ENCODE data around the gene IL17REL.

IL17REL gene

DNA sequence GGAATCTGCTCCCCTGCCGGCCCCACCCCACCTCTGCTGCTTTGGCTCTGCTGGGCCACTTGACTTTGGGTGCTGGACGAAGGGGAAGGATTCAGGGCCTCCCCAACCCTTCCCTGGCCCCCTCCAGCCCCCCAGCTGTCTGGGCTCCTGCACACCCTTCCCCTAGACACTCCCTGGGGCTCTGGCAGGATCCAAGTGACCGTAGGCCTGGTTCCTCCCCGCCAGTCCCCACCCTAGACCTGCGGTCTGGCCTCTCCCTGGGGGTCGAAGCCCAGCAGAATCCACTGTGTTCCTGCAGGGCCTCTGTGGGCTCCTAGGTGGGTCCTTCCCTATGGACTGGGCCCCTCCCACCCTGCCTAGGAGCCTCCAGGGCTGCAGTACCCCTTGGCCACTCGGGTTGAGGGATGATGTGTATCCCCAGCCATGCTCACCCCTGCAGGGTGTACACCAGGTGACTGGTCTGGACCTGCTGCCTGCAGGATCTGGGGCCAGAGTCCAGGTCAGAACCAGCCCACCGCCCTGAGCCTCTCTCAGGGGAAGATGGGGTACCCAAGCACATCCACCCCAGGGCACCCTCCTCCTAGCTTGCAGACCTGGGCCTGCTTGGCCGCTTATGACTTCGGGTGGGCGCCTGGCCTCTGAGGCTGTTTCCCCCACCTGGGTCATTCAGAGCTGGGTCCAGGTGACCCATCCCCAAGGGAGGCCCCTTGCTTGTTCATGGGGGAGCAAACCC, 46.4 kb downstream of the IL17REL start:
- DNase-seq = peak; percentile 39

DNA sequence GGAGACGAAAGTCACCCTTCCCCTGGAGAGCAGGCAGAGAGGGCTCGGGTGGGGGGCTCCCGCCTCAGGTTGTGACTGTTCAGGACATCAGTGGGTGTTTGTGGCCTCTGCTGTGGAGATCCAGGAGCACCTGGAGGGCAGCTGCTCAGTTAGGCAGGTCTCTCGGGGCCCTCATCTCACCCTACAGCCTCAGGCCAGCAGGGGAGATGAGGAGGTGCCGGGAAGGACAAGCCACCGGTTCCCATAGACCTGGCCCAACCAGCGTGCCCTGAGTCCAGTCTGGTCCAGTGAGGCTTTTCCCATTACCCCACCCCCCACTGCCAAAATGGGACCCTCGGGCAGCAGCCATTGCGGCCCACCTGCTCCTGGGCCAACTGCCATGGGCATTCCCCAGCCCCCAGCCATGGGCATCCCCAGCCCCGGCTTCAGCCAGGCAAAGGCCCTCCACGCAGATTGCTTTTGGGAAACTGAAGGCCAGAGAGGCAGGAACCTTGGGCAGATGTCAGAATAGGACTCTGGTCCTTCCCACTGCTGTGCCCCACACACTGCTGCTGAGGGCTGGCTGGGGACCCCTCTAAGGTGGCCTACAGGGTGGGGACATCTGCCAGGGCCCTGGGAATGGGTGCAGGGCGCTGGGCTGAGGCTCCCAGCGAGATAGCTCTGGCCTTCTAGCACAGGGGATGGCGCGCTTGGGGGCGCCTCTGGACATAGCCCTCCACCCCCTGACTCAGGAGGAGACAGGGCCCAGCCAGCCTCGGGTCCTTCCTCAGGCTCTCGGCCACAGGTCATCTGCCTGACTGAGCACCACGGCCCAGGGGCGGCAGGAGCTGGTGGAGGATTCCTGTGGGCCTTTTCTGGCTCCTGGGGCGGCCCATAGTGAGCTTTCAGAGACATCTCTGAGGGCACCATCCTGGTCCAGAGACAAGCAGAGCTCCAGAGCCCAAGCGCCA, 47.2 kb downstream of the IL17REL start:
- DNase-seq = peak; percentile 38

DNA sequence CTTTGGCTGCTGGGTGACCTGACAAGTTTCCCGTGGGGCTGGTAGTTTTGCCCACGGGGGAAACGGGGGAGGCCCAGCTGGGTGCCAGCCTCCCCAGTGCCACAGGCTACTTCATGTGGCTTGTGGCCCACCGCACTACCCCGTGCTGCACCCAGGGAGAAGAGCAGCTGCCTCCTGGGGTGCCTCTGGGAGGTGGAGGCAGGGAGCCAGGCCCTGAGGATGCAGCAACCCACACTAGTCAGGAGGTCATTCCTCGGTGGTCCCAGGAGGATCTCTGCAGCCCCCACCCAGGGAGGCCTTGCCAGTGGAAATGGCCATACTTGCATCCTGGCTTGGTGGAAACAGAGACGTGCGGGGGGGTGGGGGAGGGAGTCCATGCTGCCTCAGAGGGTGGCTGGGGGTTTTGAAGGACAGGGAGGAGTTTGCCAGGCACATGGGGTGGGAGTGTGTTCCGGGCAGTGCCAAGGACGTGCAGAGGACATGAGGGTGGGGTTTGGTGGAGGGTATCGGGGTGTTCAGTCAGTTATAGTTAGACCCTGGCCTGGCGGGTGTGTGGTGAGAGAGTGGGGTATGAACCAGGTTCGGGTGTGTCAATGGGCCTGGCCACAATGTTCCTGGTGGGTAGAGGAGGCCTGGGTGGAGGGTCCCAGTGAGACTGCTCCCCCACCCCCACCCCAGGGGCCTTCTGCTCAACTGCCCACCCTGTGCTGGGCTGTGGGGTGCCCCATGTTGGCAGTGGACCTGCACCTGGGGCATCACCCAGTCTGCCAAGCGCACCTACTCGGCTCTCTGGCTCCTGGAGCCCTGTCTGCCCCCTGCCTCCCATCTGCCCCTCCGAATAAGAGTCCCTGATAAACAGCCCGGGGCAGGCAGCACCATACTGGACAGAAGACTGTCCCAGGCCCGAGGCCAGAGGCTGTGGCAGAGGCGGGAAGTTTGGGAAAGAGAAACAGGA, 48.2 kb downstream of the IL17REL start:
- peak; percentile 37 for DNase-seq

DNA sequence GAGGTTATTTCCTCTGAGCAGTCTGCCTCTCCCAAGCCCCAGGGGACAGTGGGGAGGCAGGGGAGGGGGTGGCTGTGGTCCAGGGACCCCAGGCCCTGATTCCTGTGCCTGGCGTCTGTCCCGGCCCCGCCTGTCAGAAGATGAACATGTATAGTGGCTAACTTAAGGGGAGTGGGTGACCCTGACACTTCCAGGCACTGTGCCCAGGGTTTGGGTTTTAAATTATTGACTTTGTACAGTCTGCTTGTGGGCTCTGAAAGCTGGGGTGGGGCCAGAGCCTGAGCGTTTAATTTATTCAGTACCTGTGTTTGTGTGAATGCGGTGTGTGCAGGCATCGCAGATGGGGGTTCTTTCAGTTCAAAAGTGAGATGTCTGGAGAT, 48.9 kb downstream of the IL17REL start:
- no peak for DNase-seq

DNA sequence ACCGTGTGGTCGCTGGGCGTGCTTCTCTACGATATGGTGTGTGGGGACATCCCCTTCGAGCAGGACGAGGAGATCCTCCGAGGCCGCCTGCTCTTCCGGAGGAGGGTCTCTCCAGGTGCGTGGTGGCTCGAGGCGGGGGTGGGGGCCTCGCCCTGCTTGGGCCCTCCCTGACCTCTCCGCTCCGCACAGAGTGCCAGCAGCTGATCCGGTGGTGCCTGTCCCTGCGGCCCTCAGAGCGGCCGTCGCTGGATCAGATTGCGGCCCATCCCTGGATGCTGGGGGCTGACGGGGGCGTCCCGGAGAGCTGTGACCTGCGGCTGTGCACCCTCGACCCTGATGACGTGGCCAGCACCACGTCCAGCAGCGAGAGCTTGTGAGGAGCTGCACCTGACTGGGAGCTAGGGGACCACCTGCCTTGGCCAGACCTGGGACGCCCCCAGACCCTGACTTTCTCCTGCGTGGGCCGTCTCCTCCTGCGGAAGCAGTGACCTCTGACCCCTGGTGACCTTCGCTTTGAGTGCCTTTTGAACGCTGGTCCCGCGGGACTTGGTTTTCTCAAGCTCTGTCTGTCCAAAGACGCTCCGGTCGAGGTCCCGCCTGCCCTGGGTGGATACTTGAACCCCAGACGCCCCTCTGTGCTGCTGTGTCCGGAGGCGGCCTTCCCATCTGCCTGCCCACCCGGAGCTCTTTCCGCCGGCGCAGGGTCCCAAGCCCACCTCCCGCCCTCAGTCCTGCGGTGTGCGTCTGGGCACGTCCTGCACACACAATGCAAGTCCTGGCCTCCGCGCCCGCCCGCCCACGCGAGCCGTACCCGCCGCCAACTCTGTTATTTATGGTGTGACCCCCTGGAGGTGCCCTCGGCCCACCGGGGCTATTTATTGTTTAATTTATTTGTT, 49.6 kb downstream of the IL17REL start:
- peak; percentile 44 for DNase-seq

DNA sequence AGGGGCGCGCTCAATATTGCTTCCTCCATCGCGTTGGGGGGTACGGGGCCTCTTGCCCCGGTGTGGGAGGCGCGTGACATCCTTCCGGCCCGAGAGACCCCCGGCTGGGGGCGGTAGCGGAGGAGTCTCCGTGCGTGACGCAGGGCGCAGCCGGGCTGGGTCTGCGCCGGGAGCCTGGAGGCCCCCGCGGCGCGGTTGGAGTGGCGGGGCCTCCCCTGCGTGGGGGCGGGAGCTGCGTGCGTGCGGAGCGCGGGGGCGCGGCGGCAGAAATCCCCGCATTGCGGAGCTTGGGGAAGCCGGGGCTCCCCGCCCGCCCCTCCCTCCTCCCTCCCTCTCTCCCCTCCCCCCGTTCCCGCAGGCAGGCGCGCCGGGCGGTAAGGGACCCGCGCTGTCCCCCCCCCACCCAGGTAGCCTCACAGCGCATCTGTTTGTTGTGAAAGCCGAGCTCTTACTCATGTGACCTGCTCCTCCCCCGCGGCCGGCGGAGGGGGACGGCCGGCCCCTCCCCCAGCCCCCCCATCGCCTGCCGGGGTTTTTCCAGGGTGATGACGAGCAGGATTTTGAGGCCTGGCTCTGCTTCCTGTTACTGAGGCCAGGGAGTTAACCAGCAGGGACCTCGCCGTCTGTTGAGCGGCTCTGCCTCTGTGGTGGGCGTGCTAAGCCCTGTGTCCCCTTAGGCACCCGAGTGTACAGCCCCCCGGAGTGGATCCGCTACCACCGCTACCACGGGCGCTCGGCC, 50.4 kb downstream of the IL17REL start:
- peak; percentile 89 for DNase-seq

GRCh38 chr22:49961601-49962011, 51.0 kb downstream of the IL17REL start:
- DNase-seq = no peak

DNA sequence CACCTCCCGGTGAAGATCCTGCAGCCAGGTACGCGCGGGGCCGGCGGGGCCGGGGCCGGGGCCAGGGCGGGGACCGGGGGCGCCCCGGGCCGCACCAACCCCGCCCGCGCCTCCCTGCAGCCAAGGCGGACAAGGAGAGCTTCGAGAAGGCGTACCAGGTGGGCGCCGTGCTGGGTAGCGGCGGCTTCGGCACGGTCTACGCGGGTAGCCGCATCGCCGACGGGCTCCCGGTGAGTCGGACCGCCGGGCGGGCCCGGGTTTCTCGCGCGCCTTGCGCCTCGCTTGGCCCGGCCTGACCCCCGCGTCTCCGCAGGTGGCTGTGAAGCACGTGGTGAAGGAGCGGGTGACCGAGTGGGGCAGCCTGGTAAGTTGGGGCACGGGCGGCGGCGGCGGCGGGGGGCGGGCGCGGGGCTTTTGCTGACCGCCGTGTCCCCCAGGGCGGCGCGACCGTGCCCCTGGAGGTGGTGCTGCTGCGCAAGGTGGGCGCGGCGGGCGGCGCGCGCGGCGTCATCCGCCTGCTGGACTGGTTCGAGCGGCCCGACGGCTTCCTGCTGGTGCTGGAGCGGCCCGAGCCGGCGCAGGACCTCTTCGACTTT, 51.5 kb downstream of the IL17REL start:
- peak; percentile 57 for DNase-seq

- DNase-seq = peak; percentile 92
Observed at GRCh38 chr22:49960159-49961004, 52.2 kb downstream of the IL17REL start, which contains the start of gene PIM3. Gene PIM3 (plus strand): TSS chr22:49960772. CDS start chr22:49960948, 176 bp downstream.

GRCh38 chr22:49959782-49960158, 52.8 kb downstream of the IL17REL start:
- no peak for DNase-seq

DNA sequence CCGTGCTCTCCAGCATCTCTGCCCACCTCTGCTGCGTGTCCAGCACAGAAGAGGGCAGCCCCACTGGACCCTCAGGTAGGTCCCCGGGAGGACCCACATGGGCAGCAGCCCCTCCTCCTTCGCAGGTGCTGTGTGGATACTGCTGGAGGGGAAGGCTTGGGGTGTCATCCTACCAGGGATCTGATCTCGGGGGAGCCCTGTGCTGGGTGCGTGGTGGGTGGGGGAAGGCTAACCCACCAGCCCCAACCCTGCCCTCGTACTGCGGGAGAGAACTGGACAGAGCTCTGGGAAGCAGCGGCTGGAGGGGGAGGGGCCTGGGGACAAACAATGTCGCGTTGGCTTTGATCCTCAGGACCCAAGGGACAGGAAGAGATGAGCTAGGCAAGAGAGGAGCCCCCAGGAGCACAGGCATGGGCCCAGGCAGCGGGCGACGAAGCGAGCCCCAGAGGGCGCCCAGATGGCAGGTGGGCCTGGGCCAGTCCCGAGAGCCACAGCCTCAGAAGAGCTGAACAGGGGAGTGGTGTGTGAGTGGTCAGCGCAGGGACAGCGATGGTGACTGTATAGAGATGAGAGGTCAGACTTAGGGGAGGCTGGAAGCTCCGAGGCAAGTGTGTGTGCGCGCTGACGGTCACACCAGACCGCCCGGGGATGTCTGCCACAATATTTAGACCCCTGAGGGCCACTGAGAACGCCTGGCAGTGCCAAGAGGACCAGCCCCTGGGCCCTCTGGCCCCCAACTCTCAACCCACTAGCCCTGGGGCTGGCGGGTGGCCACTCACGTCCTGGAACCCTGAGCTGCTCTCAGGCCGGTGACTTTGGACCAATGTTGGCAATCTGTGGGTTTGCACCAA, 53.4 kb downstream of the IL17REL start:
- DNase-seq = no peak

- DNase-seq = no peak
Observed at GRCh38 chr22:49958366-49958921, 54.1 kb downstream of the IL17REL start.

DNA sequence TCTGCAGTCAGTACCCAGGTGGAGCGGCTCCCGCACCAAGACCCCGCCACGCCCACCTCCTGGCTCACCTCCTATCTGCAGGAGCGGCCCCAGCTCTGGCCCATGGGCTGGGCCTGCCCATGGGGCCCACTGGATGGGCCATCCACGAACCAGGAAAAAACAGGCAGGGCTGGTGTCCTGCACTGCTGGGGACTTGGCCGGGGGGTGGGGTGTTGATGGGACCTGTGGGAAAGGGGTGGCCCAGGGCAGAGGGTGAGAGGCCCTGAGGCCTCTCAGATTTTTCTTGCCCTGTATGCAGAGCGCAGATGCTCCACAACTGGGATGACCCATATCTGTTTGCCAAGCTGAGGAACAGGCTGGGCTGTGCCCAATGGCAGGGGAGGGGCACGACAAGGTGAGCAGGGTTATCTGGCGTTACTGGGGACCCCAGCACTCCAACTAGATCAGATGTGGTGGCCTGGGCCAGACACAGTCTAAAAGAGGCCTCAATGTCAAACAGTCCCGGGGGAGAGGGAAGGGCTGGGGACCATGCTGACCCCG, 54.7 kb downstream of the IL17REL start:
- no peak for DNase-seq

DNA sequence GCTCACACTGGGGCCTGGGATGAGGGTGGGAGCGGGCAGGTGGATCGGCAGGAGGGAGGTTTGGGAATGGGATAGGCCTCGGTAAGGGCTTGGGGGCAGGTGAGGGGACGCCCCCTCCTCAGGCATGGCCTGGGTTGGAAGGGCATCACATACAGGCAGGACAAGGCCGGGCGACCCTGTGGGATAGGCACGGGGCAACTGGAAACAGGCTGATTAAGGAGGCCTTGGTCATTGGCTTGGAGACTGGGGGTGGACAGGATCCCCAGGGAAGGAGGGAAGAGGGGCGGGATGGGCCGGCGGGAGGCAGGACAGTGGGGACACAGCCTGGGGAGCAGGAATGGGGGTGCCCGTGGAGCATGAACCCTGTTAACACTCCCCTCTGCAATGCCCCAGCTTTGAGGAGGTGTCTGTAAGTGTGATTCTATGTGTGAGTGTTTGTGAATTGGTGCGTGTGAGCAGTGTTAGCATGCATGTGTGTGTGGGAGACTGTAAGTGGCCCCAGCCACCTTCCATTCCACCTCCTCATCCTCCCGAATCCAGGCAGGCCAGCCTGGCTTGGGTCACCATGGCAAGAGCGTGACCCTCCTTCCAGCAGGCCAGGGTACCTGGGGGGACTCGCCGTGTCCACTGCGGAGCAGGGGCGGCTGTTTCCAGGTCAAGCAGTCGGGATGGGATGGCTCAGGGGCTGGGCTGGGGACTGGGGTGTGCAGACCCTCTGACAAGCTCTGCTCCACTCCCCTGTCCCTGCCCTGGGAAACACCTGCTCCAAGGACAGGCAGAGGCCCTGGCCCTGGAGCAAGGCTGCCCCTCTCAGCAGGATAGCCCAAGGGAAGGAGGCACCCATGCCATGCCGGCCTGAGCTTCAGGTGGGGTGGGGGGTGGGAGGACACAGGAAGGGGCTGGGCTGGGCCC, 55.4 kb downstream of the IL17REL start:
- DNase-seq = no peak

GRCh38 chr22:49956418-49956770, 56.2 kb downstream of the IL17REL start:
- DNase-seq = no peak

- DNase-seq = no peak
Observed at GRCh38 chr22:49955581-49956417, 56.8 kb downstream of the IL17REL start.

All from activated CD8-positive, alpha-beta memory T cell treated with anti-CD3 and anti-CD28 coated beads, Interleukin-2, amount 50 U/mL, for 4 hours (primary cell).